Tibial nerve (tissue), 4 donors: ENCODE data around the gene CENPT.
"Not testable (repeated sequence)": the region's sequence is repeated elsewhere in the genome, so short reads cannot be mapped to it uniquely, and the experiment has no call there.

Experiments
- EP300 ChIP-seq, 2 donors: sonication (generic); formaldehyde crosslinking; IDR thresholded peaks; one replicate each; pipeline ENCODE4 v1.6.1; 2017; ENCODE audit warnings: antibody characterized with exemption in 2 of 2, mild to moderate bottlenecking in 1 of 2
- POLR2A ChIP-seq, 2 donors: fragments of 450-650 bp; IDR thresholded peaks; one replicate each; pipeline ENCODE4 v1.6.1; 2017; ENCODE audit warnings: antibody characterized with exemption in 2 of 2, mild to moderate bottlenecking in 2 of 2, moderate library complexity in 2 of 2
- TF ChIP-seq, protein P1 (sequence below), 5 experiments: fragments of 200-600 bp in 3 of 5; fragments of 450-650 bp in 2 of 5; sonication (generic) in 3 of 5; IDR thresholded peaks; one replicate each; pipeline ENCODE4 v1.5.1; 2016 to 2019; ENCODE audit warnings: antibody characterized with exemption in 5 of 5, mild to moderate bottlenecking in 3 of 5, moderate library complexity in 2 of 5

DNA sequence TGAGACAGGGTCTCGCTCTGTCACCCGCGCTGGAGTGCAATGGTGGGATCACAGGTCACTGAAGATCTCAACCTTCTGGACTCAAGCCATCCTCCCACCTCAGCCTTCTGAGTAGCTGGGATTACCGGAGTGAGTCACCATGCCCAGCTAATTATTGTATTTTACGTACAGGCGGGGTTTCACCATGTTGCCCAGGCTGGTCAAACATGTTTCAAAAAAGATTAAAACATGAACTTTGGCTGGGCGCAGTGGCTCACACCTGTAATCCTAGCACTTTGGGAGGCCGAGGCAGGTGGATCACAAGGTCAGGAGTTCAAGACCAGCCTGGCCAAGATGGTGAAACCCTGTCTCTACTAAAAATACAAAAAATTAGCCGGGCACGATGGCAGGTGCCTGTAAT is 10.3 kb downstream of the CENPT start:
- TF ChIP-seq, protein P1, sequence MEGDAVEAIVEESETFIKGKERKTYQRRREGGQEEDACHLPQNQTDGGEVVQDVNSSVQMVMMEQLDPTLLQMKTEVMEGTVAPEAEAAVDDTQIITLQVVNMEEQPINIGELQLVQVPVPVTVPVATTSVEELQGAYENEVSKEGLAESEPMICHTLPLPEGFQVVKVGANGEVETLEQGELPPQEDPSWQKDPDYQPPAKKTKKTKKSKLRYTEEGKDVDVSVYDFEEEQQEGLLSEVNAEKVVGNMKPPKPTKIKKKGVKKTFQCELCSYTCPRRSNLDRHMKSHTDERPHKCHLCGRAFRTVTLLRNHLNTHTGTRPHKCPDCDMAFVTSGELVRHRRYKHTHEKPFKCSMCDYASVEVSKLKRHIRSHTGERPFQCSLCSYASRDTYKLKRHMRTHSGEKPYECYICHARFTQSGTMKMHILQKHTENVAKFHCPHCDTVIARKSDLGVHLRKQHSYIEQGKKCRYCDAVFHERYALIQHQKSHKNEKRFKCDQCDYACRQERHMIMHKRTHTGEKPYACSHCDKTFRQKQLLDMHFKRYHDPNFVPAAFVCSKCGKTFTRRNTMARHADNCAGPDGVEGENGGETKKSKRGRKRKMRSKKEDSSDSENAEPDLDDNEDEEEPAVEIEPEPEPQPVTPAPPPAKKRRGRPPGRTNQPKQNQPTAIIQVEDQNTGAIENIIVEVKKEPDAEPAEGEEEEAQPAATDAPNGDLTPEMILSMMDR (IDR thresholded peaks at IDR 0.05) = not testable (repeated sequence)
- not testable (repeated sequence) for TF ChIP-seq EP300, POLR2A (IDR thresholded peaks at IDR 0.05)
